Liver (tissue), 9 donors: ENCODE results near the gene SCAF8. TPM values are rescaled to one million over a fixed set of nuclear protein-coding genes. Genes with fewer than 3 reads are reported as not detected.
A peak's percentile ranks its signal among the peaks of the same experiment; 100 is the strongest.

Experiments used
- DNase-seq: peaks from one replicate; pipeline ENCODE4 v3.0.0-alpha.2; 2017; ENCODE audit warnings: low spot score
- H3K27ac ChIP-seq, 2 donors: one replicate each; pipeline ENCODE4 v1.7.0; 2013; ENCODE audit warnings: inconsistent platforms in 2 of 2, low read length in 2 of 2, control low read depth in 1 of 2, low read depth in 1 of 2, mild to moderate bottlenecking in 1 of 2
- H3K27me3 ChIP-seq, 4 donors: one replicate each; pipeline versions ENCODE4 v1.6.1 to v1.7.0; 2013; ENCODE audit warnings: low read length in 3 of 4, inconsistent platforms in 1 of 4, mild to moderate bottlenecking in 1 of 4, moderate library complexity in 1 of 4; ENCODE audit not compliant: control insufficient read depth in 4 of 4, insufficient read depth in 4 of 4
- H3K36me3 ChIP-seq, 4 donors: one replicate each; pipeline versions ENCODE4 v1.6.1 to v1.7.0; 2013; ENCODE audit warnings: low read length in 3 of 4, mild to moderate bottlenecking in 3 of 4, low read depth in 1 of 4, moderate library complexity in 1 of 4; ENCODE audit not compliant: control insufficient read depth in 4 of 4, insufficient read depth in 3 of 4
- H3K4me1 ChIP-seq, 4 donors: one replicate each; pipeline versions ENCODE4 v1.6.1 to v1.7.0; 2013; ENCODE audit warnings: low read length in 3 of 4, mild to moderate bottlenecking in 3 of 4, moderate library complexity in 1 of 4; ENCODE audit not compliant: control insufficient read depth in 4 of 4, insufficient read depth in 4 of 4
- H3K4me3 ChIP-seq, 3 donors: one replicate each; pipeline versions ENCODE4 v1.6.1 to v1.7.0; 2013; ENCODE audit warnings: low read length in 3 of 3, control low read depth in 1 of 3, low read depth in 1 of 3, mild to moderate bottlenecking in 1 of 3
- H3K9ac ChIP-seq, 2 donors: one replicate each; pipeline ENCODE4 v1.7.0; 2013; ENCODE audit warnings: low read length in 2 of 2, mild to moderate bottlenecking in 2 of 2, moderate library complexity in 2 of 2, control low read depth in 1 of 2, low read depth in 1 of 2
- H3K9me3 ChIP-seq, 4 donors: one replicate each; pipeline versions ENCODE4 v1.6.1 to v1.7.0; 2013; ENCODE audit warnings: low read length in 3 of 4; ENCODE audit not compliant: control insufficient read depth in 4 of 4
- CTCF ChIP-seq: fragments of 150-350 bp; IDR thresholded peaks from 2 replicates; pipeline ENCODE4 v1.5.1; 2017; ENCODE audit warnings: improper control_type of control experiment, low read depth, low read length; ENCODE audit not compliant: missing input control
- FOXA1 ChIP-seq: IDR thresholded peaks from 2 replicates; pipeline ENCODE4 v1.6.1; 2016; ENCODE audit warnings: antibody characterized with exemption
- HNF4A ChIP-seq, 2 donors: conservative IDR thresholded peaks; 2 replicates each; pipeline ENCODE4 v1.6.1; 2016; ENCODE audit warnings: antibody characterized with exemption in 2 of 2, mild to moderate bottlenecking in 2 of 2
- JUND ChIP-seq, 2 donors: IDR thresholded peaks; 2 replicates each; pipeline ENCODE4 v1.6.1; 2016; ENCODE audit warnings: antibody characterized with exemption in 2 of 2
- NR2F2 ChIP-seq: IDR thresholded peaks from 2 replicates; pipeline ENCODE4 v1.6.1; 2016; ENCODE audit warnings: antibody characterized with exemption
- SP1 ChIP-seq: IDR thresholded peaks from 2 replicates; pipeline ENCODE4 v1.6.1; 2018; ENCODE audit warnings: antibody characterized with exemption, mild to moderate bottlenecking
- TAF1 ChIP-seq: conservative IDR thresholded peaks from 2 replicates; pipeline ENCODE4 v1.6.1; 2016; ENCODE audit warnings: antibody characterized with exemption, mild to moderate bottlenecking
- ZBTB33 ChIP-seq: IDR thresholded peaks from 2 replicates; pipeline ENCODE4 v1.6.1; 2016; ENCODE audit warnings: antibody characterized with exemption
- whole genome bisulfite sequencing: extraction: QIAGEN DNeasy Blood & Tissue Kit; methylation state at CpG from one replicate; pipeline ENCODE4 v1.1.7; 2013; 5-methylcytosine and 5-hydroxymethylcytosine counted together
- polyA plus RNA-seq, 2 donors: library from polyadenylated mRNA; stranded (reverse) in 1 of 2; unstranded in 1 of 2; fragments of 200-250 nt in 1 of 2; fragments of >200 nt in 1 of 2; fragmentation: Nextera tagmentation in 1 of 2; extraction: Ambion mirVana in 1 of 2; gene quantifications; one replicate each; pipeline versions ENCODE4 v1.2.1 to v1.2.3, GENCODE V29; 2013 to 2015
- total RNA-seq, 2 donors: library from RNA; depleted of rRNA; stranded (reverse); fragments of >200 nt; gene quantifications; one replicate each; pipeline ENCODE4 v1.2.3, GENCODE V29; 2014
- TF ChIP-seq, protein P1 (sequence below): IDR thresholded peaks from 2 replicates; pipeline ENCODE4 v1.6.1; 2016; ENCODE audit warnings: antibody characterized with exemption, mild to moderate bottlenecking
- donor health status: healthy.
- donor health status: healthy.
- donor health status: healthy.
- donor health status: healthy.
- donor health status: healthy.

SCAF8 gene
- total and polyA plus RNA-seq, 4 donors = 5.9 to 22.3 (median 12.5) TPM

GRCh38 chr6:154876486-154877280 lies 143.5 kb downstream of the SCAF8 start (continued):
- TF ChIP-seq TAF1 (no peak), NR2F2 (no peak), CTCF (no peak), HNF4A (conservative IDR thresholded peaks at IDR 0.05) (peak; percentile 70 to 74)

- TF ChIP-seq ZBTB33 (no peak), JUND (IDR thresholded peaks at IDR 0.05) (no peak), CTCF (no peak), SP1 (no peak), HNF4A (conservative IDR thresholded peaks at IDR 0.05) (no peak), FOXA1 (no peak)
- TF ChIP-seq, protein P1, sequence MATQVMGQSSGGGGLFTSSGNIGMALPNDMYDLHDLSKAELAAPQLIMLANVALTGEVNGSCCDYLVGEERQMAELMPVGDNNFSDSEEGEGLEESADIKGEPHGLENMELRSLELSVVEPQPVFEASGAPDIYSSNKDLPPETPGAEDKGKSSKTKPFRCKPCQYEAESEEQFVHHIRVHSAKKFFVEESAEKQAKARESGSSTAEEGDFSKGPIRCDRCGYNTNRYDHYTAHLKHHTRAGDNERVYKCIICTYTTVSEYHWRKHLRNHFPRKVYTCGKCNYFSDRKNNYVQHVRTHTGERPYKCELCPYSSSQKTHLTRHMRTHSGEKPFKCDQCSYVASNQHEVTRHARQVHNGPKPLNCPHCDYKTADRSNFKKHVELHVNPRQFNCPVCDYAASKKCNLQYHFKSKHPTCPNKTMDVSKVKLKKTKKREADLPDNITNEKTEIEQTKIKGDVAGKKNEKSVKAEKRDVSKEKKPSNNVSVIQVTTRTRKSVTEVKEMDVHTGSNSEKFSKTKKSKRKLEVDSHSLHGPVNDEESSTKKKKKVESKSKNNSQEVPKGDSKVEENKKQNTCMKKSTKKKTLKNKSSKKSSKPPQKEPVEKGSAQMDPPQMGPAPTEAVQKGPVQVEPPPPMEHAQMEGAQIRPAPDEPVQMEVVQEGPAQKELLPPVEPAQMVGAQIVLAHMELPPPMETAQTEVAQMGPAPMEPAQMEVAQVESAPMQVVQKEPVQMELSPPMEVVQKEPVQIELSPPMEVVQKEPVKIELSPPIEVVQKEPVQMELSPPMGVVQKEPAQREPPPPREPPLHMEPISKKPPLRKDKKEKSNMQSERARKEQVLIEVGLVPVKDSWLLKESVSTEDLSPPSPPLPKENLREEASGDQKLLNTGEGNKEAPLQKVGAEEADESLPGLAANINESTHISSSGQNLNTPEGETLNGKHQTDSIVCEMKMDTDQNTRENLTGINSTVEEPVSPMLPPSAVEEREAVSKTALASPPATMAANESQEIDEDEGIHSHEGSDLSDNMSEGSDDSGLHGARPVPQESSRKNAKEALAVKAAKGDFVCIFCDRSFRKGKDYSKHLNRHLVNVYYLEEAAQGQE = no peak
- H3K4me1 ChIP-seq = peaks cover 0 to 13% (median 0%) of the 10 kb centered on the region in 4 donors
- no peak overlapping the region for H3K9ac ChIP-seq
- H3K36me3 ChIP-seq = no peaks in the 10 kb centered on the region
- no peaks in the 10 kb centered on the region for H3K27me3 ChIP-seq
- H3K4me3 ChIP-seq = no peak overlapping the region
- H3K27ac ChIP-seq = no peak overlapping the region
- DNase-seq = no peak
- 97% methylated on average over 6 of the region's 6 CpGs for WGBS
- no peaks in the 10 kb centered on the region for H3K9me3 ChIP-seq
Measured at GRCh38 chr6:154878871-154879491, 145.8 kb downstream of the SCAF8 start.
